Fibroblast of lung (primary cell): ENCODE data around the gene ADAMTS17.

Source experiments
- CTCF ChIP-seq, 2 donors: IDR thresholded peaks in 1 of 2; conservative IDR thresholded peaks in 1 of 2; 1 replicate in 1 of 2; 2 replicates in 1 of 2; pipeline ENCODE4 v1.5.1; 2011 to 2012; ENCODE audit warnings: low read length in 2 of 2, control low read depth in 1 of 2, inconsistent platforms in 1 of 2, low read depth in 1 of 2, mild to moderate bottlenecking in 1 of 2
- EZH2 ChIP-seq: IDR thresholded peaks from 2 replicates; pipeline ENCODE4 v1.5.1; 2012; ENCODE audit warnings: low read length, control low read depth, mild to moderate bottlenecking; ENCODE audit errors: missing control alignments

- TF ChIP-seq EZH2 (no peak), CTCF (conservative IDR thresholded peaks at IDR 0.05 in 1 of 2, IDR thresholded peaks at IDR 0.05 in 1 of 2; ENCODE audit: low read depth in 1 of 2, low read length in 2 of 2) (no peak)
Measured at GRCh38 chr15:99963976-99964375, 377.8 kb downstream of the ADAMTS17 start.
